Tongue (tissue), 2 donors: ENCODE measurements around the gene ATG16L2. TPM values are rescaled to one million over a fixed set of nuclear protein-coding genes. Genes with fewer than 3 reads are reported as not detected.
"Not testable (repeated sequence)": the region's sequence is repeated elsewhere in the genome, so short reads cannot be mapped to it uniquely, and the experiment has no call there.

ENCODE experiments used
- DNase-seq: peaks from one replicate; pipeline ENCODE4 v3.0.0-alpha.2; 2015
- total RNA-seq: library from RNA; depleted of rRNA; stranded (reverse); fragments of >200 nt; gene quantifications from one replicate; pipeline ENCODE4 v1.2.3, GENCODE V29; 2014

ATG16L2 gene
- total RNA-seq, 1 donor from 2014 or later = 34.5 TPM

DNA sequence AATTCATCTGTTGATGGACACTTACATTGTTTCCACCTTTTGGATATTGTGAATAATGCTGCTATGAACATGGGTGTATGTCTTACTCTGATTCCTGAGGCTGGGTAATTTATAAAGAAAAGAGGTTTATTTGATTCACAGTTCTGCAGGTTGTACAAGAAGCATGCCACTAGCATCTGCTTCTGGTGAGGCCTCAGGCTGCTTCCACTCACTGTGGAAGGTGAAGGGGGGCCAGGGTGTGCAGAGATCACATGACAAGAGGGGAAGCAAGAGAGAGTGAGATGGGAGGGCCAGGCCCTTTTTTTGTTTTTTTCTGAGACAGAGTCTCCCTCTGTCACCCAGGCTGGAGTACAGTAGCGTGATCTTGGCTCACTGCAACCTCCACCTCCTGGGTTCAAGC is 7.8 kb upstream of the ATG16L2 start:
- DNase-seq = not testable (repeated sequence)

DNA sequence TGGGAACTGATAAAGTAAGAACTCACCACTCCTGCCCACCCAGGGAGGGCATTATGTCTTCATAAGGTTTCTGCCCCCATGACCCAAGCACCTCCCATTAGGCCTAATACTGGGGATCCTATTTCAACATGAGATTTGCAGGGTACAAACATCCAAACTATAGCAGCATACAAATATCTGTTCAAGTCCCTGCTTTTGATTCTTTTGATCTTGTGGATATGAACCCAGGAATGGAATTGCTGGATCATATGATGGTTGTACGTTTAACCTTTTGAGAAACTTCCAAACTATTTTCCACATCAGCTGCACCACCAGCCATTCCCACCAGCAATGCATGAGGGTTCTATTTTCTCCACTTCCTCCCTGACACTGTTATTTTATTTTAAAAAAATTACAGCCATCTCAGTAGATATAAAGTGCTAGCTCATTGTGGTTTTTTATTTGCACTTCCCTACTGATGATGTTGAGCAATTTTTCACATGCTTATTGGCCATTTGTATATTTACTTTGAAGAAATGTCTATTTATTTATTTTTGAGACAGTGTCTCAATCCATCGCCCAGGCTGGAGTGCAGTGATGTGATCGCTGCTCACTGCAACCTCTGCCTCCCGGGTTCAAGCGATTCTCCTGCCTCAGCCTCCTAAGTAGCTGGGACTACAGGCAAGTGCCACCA is 7.1 kb upstream of the ATG16L2 start:
- no peak for DNase-seq

DNA sequence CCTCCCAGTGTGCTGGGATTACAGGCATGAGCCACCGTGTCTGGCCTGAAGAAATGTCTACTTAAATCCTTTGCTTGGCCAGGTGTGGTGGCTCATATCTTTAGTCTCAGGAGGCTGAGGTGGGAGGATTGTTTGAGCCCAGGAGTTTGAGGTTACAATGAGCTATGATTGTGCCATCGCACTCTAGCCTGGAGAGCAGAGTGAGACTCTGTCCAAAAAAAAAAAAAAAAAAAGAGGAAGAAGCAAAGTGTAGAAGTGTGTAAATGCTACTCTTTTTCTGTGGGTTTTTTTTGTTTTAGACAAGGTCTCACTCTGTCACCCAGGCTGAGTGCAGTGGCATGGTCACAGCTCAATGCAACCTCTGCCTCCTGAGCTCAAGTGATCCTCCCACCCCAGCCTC is 6.4 kb upstream of the ATG16L2 start:
- DNase-seq = no peak

- DNase-seq = no peak
Observed at GRCh38 chr11:72808331-72808798, 5.8 kb upstream of the ATG16L2 start.

GRCh38 chr11:72811686-72812085 is 2.5 kb upstream of the ATG16L2 start:
- DNase-seq = not testable (repeated sequence)

GRCh38 chr11:72812604-72812966 is 1.6 kb upstream of the ATG16L2 start:
- DNase-seq = no peak

- DNase-seq = peak; percentile 39
Observed at GRCh38 chr11:72812967-72813739, 1.1 kb upstream of the ATG16L2 start.

- DNase-seq = peak; percentile 90
Observed at GRCh38 chr11:72813740-72814285, 398 bp upstream of the ATG16L2 start.

- DNase-seq = no peak
Observed at GRCh38 chr11:72815110-72815618, 953 bp downstream of the ATG16L2 start.

DNA sequence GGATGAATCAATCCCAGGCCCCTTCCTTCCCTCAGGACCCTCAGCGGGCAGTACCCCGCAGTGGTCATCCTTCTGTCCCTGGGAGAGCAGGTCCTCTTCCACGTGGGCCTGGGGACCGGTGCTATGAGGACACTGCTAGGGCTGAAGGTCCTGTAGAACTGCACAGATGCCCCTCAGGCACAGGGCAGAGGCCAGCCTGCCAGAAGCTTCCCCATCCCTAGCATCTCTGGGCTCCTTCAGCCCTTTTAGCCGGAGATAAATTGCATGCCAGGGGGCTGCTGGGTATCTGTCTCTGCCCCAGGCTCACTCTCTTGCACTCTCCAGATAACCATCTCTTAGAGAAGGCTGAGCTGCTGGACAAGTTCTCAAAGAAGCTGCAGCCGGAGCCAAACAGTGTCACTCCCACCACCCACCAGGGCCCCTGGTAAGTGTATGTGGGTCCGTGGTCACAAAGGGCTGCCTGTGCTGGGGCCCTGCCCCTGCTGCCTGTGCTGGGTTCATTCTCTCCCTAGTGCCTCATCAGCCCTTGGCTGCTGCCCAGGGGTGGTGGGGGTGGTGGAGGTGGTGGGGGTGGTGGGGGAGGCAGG is 2.3 kb downstream of the ATG16L2 start:
- no peak for DNase-seq

DNA sequence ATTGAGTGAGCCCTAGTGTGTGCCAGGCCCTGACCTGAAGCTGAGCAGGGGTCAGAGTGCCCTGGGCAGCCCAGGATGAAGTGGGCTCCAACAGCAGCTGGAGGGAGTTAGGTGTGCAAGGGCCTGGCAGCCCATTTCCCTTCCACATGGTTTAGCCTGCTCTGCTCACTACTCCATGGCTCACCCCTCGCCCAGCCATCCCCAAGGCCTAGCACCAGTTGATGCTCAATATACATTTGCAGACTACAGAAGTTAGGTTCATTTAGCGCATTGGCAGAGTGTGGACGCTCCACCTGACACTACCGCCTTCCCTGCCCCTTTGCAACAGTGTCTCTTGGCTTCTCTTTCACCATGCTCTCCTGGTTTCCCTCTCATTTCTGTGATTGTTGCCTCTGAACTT is 3.8 kb downstream of the ATG16L2 start:
- DNase-seq = no peak

DNA sequence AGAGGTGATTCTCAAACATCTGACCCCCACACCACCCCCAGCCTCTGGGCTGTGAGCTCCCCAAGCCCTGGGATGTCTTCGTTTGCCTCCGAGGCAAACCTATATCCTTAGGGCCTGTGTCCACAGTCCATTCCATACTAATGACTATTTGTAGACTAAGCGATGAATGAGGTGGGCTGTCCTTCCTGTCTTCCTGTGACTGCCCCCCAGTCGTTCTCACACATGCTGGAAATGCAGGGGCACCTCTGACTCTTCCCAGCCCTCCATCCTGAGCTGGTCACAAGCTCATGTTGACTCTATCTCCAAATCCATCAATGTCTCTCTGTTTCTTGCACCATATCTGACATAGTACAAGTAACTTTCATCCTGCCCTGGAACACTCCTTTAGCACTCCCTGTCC is 4.8 kb downstream of the ATG16L2 start:
- DNase-seq = no peak

- no peak for DNase-seq
Observed at GRCh38 chr11:72820439-72821139, 6.4 kb downstream of the ATG16L2 start.

DNA sequence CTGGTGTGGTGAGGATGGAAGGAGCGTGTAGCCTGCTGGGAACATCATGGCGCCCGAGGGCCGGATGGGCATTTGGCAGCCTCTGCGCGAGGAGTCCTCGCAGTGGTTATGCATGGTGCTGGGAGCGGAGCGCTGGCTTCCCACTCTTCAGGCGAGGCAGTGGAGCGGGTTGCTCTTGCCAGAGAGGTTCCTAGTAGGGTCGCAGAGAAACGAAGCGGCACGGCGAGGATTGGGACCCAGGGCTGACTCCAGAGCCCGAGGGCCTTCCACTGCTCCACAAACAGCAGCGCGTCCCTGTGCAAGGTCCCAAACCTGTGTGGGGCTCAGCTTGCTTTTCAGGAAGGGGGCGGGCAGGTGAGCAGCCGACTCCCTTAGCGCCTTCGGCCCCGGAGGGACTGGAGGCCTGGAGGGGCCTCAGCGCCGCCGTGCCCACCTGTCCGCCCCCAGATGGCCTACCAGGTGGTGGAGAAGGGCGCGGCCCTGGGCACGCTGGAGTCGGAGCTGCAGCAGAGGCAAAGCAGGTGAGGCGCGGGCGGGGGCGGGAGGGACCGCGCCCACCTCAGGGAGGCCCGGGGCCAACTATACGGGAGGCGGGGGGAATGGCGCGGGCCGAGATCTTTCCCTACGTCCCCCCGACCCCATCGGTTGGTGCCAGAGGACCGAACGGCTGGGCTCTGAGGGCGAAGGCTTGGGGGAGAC is 7.2 kb downstream of the ATG16L2 start:
- DNase-seq = peak; percentile 36

GRCh38 chr11:72821920-72822799 is 7.9 kb downstream of the ATG16L2 start:
- peak; percentile 96 for DNase-seq

DNA sequence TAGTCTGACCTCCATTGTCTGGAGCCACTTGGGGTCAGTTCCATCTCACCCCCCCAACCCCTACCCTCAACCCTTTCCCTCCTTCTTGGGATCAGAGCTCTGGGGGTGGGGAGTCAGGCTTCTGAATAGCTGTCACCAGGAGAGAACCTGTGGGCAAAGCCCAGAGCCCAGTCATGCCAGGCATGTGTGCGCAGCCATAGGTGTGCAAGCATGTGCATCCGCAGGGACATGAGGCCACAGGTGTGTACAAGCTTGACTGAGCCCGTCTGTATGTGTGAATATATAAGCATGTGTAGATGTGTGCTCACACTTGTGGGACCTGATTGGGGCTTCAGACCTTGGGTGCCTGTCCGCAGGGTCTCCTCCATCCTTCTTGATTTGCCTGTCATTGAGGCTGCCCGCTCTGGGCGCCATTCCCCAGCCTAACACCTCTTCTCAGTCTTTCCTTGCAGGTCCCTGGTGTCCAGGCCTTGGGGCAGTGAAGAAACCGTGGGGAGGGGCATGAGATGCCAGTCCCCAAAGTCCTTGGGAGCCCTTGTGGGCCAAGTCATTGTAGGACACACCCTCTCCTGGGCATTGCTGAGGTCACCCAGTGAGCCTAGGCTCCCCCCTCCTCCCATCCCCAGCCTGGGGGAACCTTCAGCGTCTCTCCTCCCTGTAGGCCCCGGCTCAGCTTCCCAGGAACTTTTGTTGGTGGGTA is 9.0 kb downstream of the ATG16L2 start:
- DNase-seq = no peak

GRCh38 chr11:72824020-72824419 is 9.8 kb downstream of the ATG16L2 start:
- no peak for DNase-seq

DNA sequence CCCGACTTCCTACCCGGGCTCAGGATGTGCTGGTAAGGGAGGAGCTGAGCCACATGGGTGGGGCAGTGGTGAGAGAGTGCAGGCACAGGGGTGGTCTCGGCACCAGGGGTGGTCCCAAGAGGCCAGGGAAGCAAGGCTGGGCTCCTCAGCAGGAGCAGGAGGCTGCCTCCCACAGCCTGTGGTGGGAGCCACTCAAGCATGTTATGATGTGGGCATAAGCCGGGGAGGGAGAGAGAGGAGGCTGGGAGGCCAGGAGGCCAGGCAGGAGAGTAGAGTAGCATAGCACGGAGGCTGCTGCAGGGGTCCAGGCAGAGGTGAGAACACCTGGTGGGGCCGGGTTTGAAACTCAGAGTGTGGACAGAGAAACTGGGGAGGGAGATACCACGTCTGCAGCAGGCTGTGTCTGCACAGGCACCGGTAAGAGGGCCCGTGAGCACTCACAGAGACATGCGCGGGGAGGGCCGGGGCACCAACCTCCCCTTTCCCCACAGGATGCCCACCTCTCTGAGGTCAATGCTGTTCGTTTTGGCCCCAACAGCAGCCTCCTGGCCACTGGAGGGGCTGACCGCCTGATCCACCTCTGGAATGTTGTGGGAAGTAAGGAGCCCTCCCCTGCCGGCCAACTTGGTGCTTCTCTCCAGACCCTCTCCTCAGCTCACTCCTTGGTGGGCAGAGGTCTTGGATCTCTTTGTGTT is 10.7 kb downstream of the ATG16L2 start:
- DNase-seq = no peak

DNA sequence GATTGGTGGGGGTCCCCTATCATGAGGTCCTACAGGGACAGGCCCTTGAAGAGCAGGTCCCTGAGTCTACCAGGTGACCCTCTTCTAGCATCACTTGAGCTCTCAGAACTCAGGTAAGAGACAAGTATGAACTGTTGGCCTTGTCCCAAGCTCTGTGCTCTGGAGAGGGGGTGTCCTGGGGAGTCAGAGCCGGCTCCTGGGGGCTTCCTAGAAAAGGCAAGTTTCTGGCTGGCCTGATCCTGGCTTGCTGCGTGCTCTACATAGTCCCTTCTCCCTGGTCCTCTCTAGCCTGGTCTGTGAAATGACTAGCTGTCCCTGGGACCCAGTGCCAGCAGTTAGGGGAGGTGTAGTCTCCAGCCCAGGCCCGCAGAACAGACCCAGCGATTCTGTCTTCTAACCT is 11.4 kb downstream of the ATG16L2 start:
- DNase-seq = no peak
